Measurements from ENCODE around the gene CACNG7. TPM values are rescaled to one million over a fixed set of nuclear protein-coding genes. Genes with fewer than 3 reads are reported as not detected.
"Not testable (repeated sequence)": the region's sequence is repeated elsewhere in the genome, so short reads cannot be mapped to it uniquely, and the experiment has no call there.

CACNG7 gene
- polyA plus RNA-seq, 1 donor, result 1.4 TPM

GRCh38 chr19:53869805-53870484 is 39.1 kb upstream of the CACNG7 start:
- H3K9me3 ChIP-seq (ENCODE audit: control insufficient read depth, low read depth, low read length); H3K27me3 ChIP-seq (ENCODE audit: control insufficient read depth, insufficient read depth, low read length); DNase-seq: not testable (repeated sequence)
- H3K36me3 ChIP-seq (ENCODE audit: control insufficient read depth, insufficient read depth, low read length), result peaks cover 19% of the 10 kb centered on the region
- H3K4me1 ChIP-seq (ENCODE audit: control insufficient read depth, insufficient read depth, low read length), result peaks cover 34% of the 10 kb centered on the region
- WGBS (ENCODE audit: insufficient coverage, low lambda C conversion rate), result no CpG with 5 or more reads among the region's 24 CpGs
- H3K4me3 ChIP-seq (ENCODE audit: low read length), result peak overlapping the region; percentile 81
- H3K27ac ChIP-seq (ENCODE audit: low read length), result peak overlapping the region; percentile 77

GRCh38 chr19:53870485-53870844 is 38.6 kb upstream of the CACNG7 start:
- H3K4me1 ChIP-seq (ENCODE audit: control insufficient read depth, insufficient read depth, low read length), result peaks cover 34% of the 10 kb centered on the region
- DNase-seq, result peak in 1 of 2 donors; percentile 34

GRCh38 chr19:53871454-53871853 is 37.6 kb upstream of the CACNG7 start:
- Histone ChIP-seq H3K4me3 (ENCODE audit: low read length) (no peak overlapping the region), H3K27ac (ENCODE audit: low read length) (no peak overlapping the region)

More at GRCh38 chr19:53870485-53870844, 38.6 kb upstream of the CACNG7 start:
- H3K9me3 ChIP-seq (ENCODE audit: control insufficient read depth, low read depth, low read length), result no peaks in the 10 kb centered on the region
- H3K4me3 ChIP-seq (ENCODE audit: low read length), result no peak overlapping the region
- H3K27me3 ChIP-seq (ENCODE audit: control insufficient read depth, insufficient read depth, low read length), result no peaks in the 10 kb centered on the region
- WGBS (ENCODE audit: insufficient coverage, low lambda C conversion rate), result no CpG with 5 or more reads among the region's 5 CpGs
- peak overlapping the region; percentile 33 for H3K27ac ChIP-seq (ENCODE audit: low read length)
- peaks cover 20% of the 10 kb centered on the region for H3K36me3 ChIP-seq (ENCODE audit: control insufficient read depth, insufficient read depth, low read length)

GRCh38 chr19:53872762-53873161 is 36.3 kb upstream of the CACNG7 start:
- 40% methylated on average over 1 of the region's 6 CpGs for WGBS (ENCODE audit: insufficient coverage, low lambda C conversion rate)
- no peaks in the 10 kb centered on the region for H3K9me3 ChIP-seq (ENCODE audit: control insufficient read depth, low read depth, low read length)
- H3K4me3 ChIP-seq (ENCODE audit: low read length), result no peak overlapping the region
- peaks cover 20% of the 10 kb centered on the region for H3K36me3 ChIP-seq (ENCODE audit: control insufficient read depth, insufficient read depth, low read length)
- H3K27me3 ChIP-seq (ENCODE audit: control insufficient read depth, insufficient read depth, low read length), result no peaks in the 10 kb centered on the region
- H3K4me1 ChIP-seq (ENCODE audit: control insufficient read depth, insufficient read depth, low read length), result peaks cover 15% of the 10 kb centered on the region
- DNase-seq, result no peak
- no peak overlapping the region for H3K27ac ChIP-seq (ENCODE audit: low read length)

More at GRCh38 chr19:53871454-53871853, 37.6 kb upstream of the CACNG7 start:
- Histone ChIP-seq H3K36me3 (ENCODE audit: control insufficient read depth, insufficient read depth, low read length) (peaks cover 20% of the 10 kb centered on the region), H3K27me3 (ENCODE audit: control insufficient read depth, insufficient read depth, low read length) (no peaks in the 10 kb centered on the region), H3K4me1 (ENCODE audit: control insufficient read depth, insufficient read depth, low read length) (peaks cover 25% of the 10 kb centered on the region), H3K9me3 (ENCODE audit: control insufficient read depth, low read depth, low read length) (no peaks in the 10 kb centered on the region)
- no CpG with 5 or more reads among the region's 7 CpGs for WGBS (ENCODE audit: insufficient coverage, low lambda C conversion rate)
- no peak for DNase-seq

GRCh38 chr19:53873773-53874605 is 35.1 kb upstream of the CACNG7 start:
- WGBS (ENCODE audit: insufficient coverage, low lambda C conversion rate), result 88% methylated on average over 4 of the region's 51 CpGs
- H3K9me3 ChIP-seq (ENCODE audit: control insufficient read depth, low read depth, low read length), result no peaks in the 10 kb centered on the region
- no peak for DNase-seq
- no peak overlapping the region for H3K4me3 ChIP-seq (ENCODE audit: low read length)
- H3K27ac ChIP-seq (ENCODE audit: low read length), result no peak overlapping the region
- no peaks in the 10 kb centered on the region for H3K27me3 ChIP-seq (ENCODE audit: control insufficient read depth, insufficient read depth, low read length)
- H3K4me1 ChIP-seq (ENCODE audit: control insufficient read depth, insufficient read depth, low read length), result peaks cover 7% of the 10 kb centered on the region
- H3K36me3 ChIP-seq (ENCODE audit: control insufficient read depth, insufficient read depth, low read length), result peaks cover 20% of the 10 kb centered on the region

- H3K4me3 ChIP-seq (ENCODE audit: low read length), result no peak overlapping the region
- no CpG with 5 or more reads among the region's 6 CpGs for WGBS (ENCODE audit: insufficient coverage, low lambda C conversion rate)
- H3K27me3 ChIP-seq (ENCODE audit: control insufficient read depth, insufficient read depth, low read length), result peaks cover 2% of the 10 kb centered on the region
- peaks cover 9% of the 10 kb centered on the region for H3K4me1 ChIP-seq (ENCODE audit: control insufficient read depth, insufficient read depth, low read length)
- DNase-seq, result no peak
- no peak overlapping the region for H3K27ac ChIP-seq (ENCODE audit: low read length)
- H3K9me3 ChIP-seq (ENCODE audit: control insufficient read depth, low read depth, low read length), result no peaks in the 10 kb centered on the region
- H3K36me3 ChIP-seq (ENCODE audit: control insufficient read depth, insufficient read depth, low read length), result peaks cover 20% of the 10 kb centered on the region
Measured at GRCh38 chr19:53874606-53874990, 34.5 kb upstream of the CACNG7 start.

GRCh38 chr19:53875602-53876325 is 33.3 kb upstream of the CACNG7 start:
- H3K4me1 ChIP-seq (ENCODE audit: control insufficient read depth, insufficient read depth, low read length), result peaks cover 6% of the 10 kb centered on the region
- WGBS (ENCODE audit: insufficient coverage, low lambda C conversion rate), result no CpG with 5 or more reads among the region's 17 CpGs
- H3K27me3 ChIP-seq (ENCODE audit: control insufficient read depth, insufficient read depth, low read length), result peaks cover 12% of the 10 kb centered on the region
- H3K27ac ChIP-seq (ENCODE audit: low read length), result no peak overlapping the region
- H3K4me3 ChIP-seq (ENCODE audit: low read length), result no peak overlapping the region
- no peaks in the 10 kb centered on the region for H3K9me3 ChIP-seq (ENCODE audit: control insufficient read depth, low read depth, low read length)
- peaks cover 20% of the 10 kb centered on the region for H3K36me3 ChIP-seq (ENCODE audit: control insufficient read depth, insufficient read depth, low read length)
- no peak for DNase-seq

GRCh38 chr19:53876651-53877224 is 32.3 kb upstream of the CACNG7 start:
- Histone ChIP-seq H3K27me3 (ENCODE audit: control insufficient read depth, insufficient read depth, low read length) (peaks cover 22% of the 10 kb centered on the region), H3K4me1 (ENCODE audit: control insufficient read depth, insufficient read depth, low read length) (peaks cover 11% of the 10 kb centered on the region), H3K9me3 (ENCODE audit: control insufficient read depth, low read depth, low read length) (no peaks in the 10 kb centered on the region), H3K4me3 (ENCODE audit: low read length) (no peak overlapping the region), H3K36me3 (ENCODE audit: control insufficient read depth, insufficient read depth, low read length) (peaks cover 20% of the 10 kb centered on the region), H3K27ac (ENCODE audit: low read length) (no peak overlapping the region)
- WGBS (ENCODE audit: insufficient coverage, low lambda C conversion rate), result no CpG with 5 or more reads among the region's 6 CpGs
- no peak for DNase-seq

- H3K27ac ChIP-seq (ENCODE audit: low read length), result no peak overlapping the region
- no peaks in the 10 kb centered on the region for H3K9me3 ChIP-seq (ENCODE audit: control insufficient read depth, low read depth, low read length)
- 90% methylated on average over 2 of the region's 10 CpGs for WGBS (ENCODE audit: insufficient coverage, low lambda C conversion rate)
- peaks cover 28% of the 10 kb centered on the region for H3K27me3 ChIP-seq (ENCODE audit: control insufficient read depth, insufficient read depth, low read length)
- DNase-seq, result no peak
- H3K36me3 ChIP-seq (ENCODE audit: control insufficient read depth, insufficient read depth, low read length), result peaks cover 20% of the 10 kb centered on the region
- H3K4me1 ChIP-seq (ENCODE audit: control insufficient read depth, insufficient read depth, low read length), result peaks cover 14% of the 10 kb centered on the region
- no peak overlapping the region for H3K4me3 ChIP-seq (ENCODE audit: low read length)
Measured at GRCh38 chr19:53877361-53877766, 31.7 kb upstream of the CACNG7 start.

- Histone ChIP-seq H3K27ac (ENCODE audit: low read length) (no peak overlapping the region), H3K9me3 (ENCODE audit: control insufficient read depth, low read depth, low read length) (no peaks in the 10 kb centered on the region), H3K4me3 (ENCODE audit: low read length) (peak overlapping the region; percentile 43), H3K36me3 (ENCODE audit: control insufficient read depth, insufficient read depth, low read length) (peaks cover 11% of the 10 kb centered on the region), H3K27me3 (ENCODE audit: control insufficient read depth, insufficient read depth, low read length) (peaks cover 41% of the 10 kb centered on the region), H3K4me1 (ENCODE audit: control insufficient read depth, insufficient read depth, low read length) (peaks cover 14% of the 10 kb centered on the region)
- no peak for DNase-seq
- WGBS (ENCODE audit: insufficient coverage, low lambda C conversion rate), result 42% methylated on average over 2 of the region's 12 CpGs
Measured at GRCh38 chr19:53878776-53879139, 30.3 kb upstream of the CACNG7 start.
